ENCODE results near the gene LARGE2. TPM values are rescaled to one million over a fixed set of nuclear protein-coding genes. Genes with fewer than 3 reads are reported as not detected.

The LARGE2 gene
- total and polyA plus RNA-seq, 2 donors: 3.5 to 12.2 TPM

DNA sequence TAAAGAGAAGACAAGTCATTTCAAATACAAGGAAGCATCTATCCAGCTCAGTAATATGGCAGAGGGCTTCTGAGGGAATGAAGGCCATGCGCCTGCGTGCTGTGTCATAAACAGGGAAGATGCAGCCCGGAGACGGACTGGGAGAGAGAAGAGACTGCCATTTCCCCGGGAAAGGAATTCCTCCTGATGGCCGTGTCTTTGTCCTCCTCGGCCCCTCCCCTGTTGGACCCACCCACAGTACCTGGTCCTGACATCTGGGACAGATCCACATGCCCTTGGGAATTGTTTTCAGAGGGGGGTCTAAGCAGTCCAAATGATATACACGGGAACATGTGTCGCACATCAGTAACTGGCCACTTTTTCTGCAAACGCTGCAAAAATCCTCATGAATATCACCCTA lies 15.5 kb downstream of the LARGE2 start:
- Histone ChIP-seq H3K9me3 (ENCODE audit: control insufficient read depth in 2 of 2, insufficient read depth in 1 of 2, low read length in 1 of 2) (no peaks in the 10 kb centered on the region), H3K27ac (ENCODE audit: low read depth in 1 of 2, low read length in 1 of 2) (no peak overlapping the region), H3K36me3 (ENCODE audit: control insufficient read depth in 2 of 2, insufficient read depth in 2 of 2, low read length in 1 of 2) (peaks cover 39 to 45% of the 10 kb centered on the region in 2 donors), H3K4me3 (ENCODE audit: low read length in 2 of 2) (no peak overlapping the region), H3K4me1 (ENCODE audit: control insufficient read depth in 2 of 2, insufficient read depth in 2 of 2, low read length in 2 of 2) (peaks cover 0 to 15% of the 10 kb centered on the region in 2 donors), H3K27me3 (ENCODE audit: control insufficient read depth in 2 of 2, insufficient read depth in 1 of 2, low read length in 1 of 2) (no peaks in the 10 kb centered on the region)
- 96% methylated on average over 10 of the region's 10 CpGs for WGBS
- DNase-seq (ENCODE audit: low read depth in 6 of 9, low spot score in 9 of 9): no peak

GRCh38 chr11:45939836-45940235 lies 17.4 kb downstream of the LARGE2 start:
- H3K36me3 ChIP-seq (ENCODE audit: control insufficient read depth in 2 of 2, insufficient read depth in 2 of 2, low read length in 1 of 2): peaks cover 28% of the 10 kb centered on the region in 2 donors
- no peaks in the 10 kb centered on the region for H3K9me3 ChIP-seq (ENCODE audit: control insufficient read depth in 2 of 2, insufficient read depth in 1 of 2, low read length in 1 of 2)
- WGBS: 97% methylated on average over 2 of the region's 2 CpGs
- no peak overlapping the region for H3K27ac ChIP-seq (ENCODE audit: low read depth in 1 of 2, low read length in 1 of 2)
- DNase-seq (ENCODE audit: low read depth in 6 of 9, low spot score in 9 of 9): no peak
- no peak overlapping the region for H3K4me3 ChIP-seq (ENCODE audit: low read length in 2 of 2)
- H3K27me3 ChIP-seq (ENCODE audit: control insufficient read depth in 2 of 2, insufficient read depth in 1 of 2, low read length in 1 of 2): no peaks in the 10 kb centered on the region
- H3K4me1 ChIP-seq (ENCODE audit: control insufficient read depth in 2 of 2, insufficient read depth in 2 of 2, low read length in 2 of 2): peaks cover 0 to 3% of the 10 kb centered on the region in 2 donors

GRCh38 chr11:45941285-45941684 lies 18.8 kb downstream of the LARGE2 start:
- peaks cover 27 to 29% of the 10 kb centered on the region in 2 donors for H3K36me3 ChIP-seq (ENCODE audit: control insufficient read depth in 2 of 2, insufficient read depth in 2 of 2, low read length in 1 of 2)

GRCh38 chr11:45942381-45942780 lies 19.9 kb downstream of the LARGE2 start:
- WGBS: 96% methylated on average over 4 of the region's 4 CpGs
- Histone ChIP-seq H3K36me3 (ENCODE audit: control insufficient read depth in 2 of 2, insufficient read depth in 2 of 2, low read length in 1 of 2) (peaks cover 25 to 38% of the 10 kb centered on the region in 2 donors), H3K9me3 (ENCODE audit: control insufficient read depth in 2 of 2, insufficient read depth in 1 of 2, low read length in 1 of 2) (no peaks in the 10 kb centered on the region)

More at GRCh38 chr11:45941285-45941684, 18.8 kb downstream of the LARGE2 start:
- no peaks in the 10 kb centered on the region for H3K27me3 ChIP-seq (ENCODE audit: control insufficient read depth in 2 of 2, insufficient read depth in 1 of 2, low read length in 1 of 2)
- no peaks in the 10 kb centered on the region for H3K4me1 ChIP-seq (ENCODE audit: control insufficient read depth in 2 of 2, insufficient read depth in 2 of 2, low read length in 2 of 2)
- no peak overlapping the region for H3K4me3 ChIP-seq (ENCODE audit: low read length in 2 of 2)
- H3K27ac ChIP-seq (ENCODE audit: low read depth in 1 of 2, low read length in 1 of 2): no peak overlapping the region
- DNase-seq (ENCODE audit: low read depth in 6 of 9, low spot score in 9 of 9): no peak
- WGBS: over 99% methylated on average over 4 of the region's 4 CpGs
- no peaks in the 10 kb centered on the region for H3K9me3 ChIP-seq (ENCODE audit: control insufficient read depth in 2 of 2, insufficient read depth in 1 of 2, low read length in 1 of 2)

DNA sequence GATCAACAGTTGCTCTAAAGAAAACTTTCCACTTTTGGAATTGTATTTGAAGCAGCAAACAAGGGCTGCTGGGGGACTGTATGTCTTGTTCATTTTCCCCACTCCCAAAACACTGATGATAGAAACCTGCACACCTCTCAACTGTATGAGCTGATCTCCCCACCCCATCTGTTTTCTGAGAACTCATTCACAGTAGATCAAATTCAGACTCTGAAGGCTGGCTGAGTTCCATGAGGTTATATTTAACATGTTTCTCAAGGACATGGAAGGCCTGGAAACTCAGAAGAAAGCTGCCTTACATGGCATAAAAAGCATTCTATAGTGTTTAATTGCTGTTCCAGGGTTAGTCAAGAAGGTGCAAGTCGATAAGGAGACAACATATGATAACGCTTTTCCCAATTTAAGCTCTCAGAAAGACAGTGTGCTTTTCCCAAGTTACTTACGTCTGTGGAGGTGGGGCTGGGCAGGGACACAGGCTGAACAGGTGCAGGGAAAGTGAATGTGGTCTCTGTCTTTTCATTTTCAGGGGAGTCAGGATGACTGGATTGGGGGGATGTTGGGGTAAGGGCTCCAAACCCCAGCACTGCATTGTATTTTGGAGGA lies 23.0 kb downstream of the LARGE2 start:
- no peak for DNase-seq (ENCODE audit: low read depth in 6 of 9, low spot score in 9 of 9)
- H3K27me3 ChIP-seq (ENCODE audit: control insufficient read depth in 2 of 2, insufficient read depth in 1 of 2, low read length in 1 of 2): no peaks in the 10 kb centered on the region
- 96% methylated on average over 3 of the region's 3 CpGs for WGBS
- H3K9me3 ChIP-seq (ENCODE audit: control insufficient read depth in 2 of 2, insufficient read depth in 1 of 2, low read length in 1 of 2): no peaks in the 10 kb centered on the region
- no peak overlapping the region for H3K4me3 ChIP-seq (ENCODE audit: low read length in 2 of 2)
- H3K4me1 ChIP-seq (ENCODE audit: control insufficient read depth in 2 of 2, insufficient read depth in 2 of 2, low read length in 2 of 2): no peaks in the 10 kb centered on the region
- H3K36me3 ChIP-seq (ENCODE audit: control insufficient read depth in 2 of 2, insufficient read depth in 2 of 2, low read length in 1 of 2): peaks cover 32 to 54% of the 10 kb centered on the region in 2 donors
- H3K27ac ChIP-seq (ENCODE audit: low read depth in 1 of 2, low read length in 1 of 2): peak overlapping the region in 1 of 2 donors; percentile 69

More at GRCh38 chr11:45942381-45942780, 19.9 kb downstream of the LARGE2 start:
- no peak for DNase-seq (ENCODE audit: low read depth in 6 of 9, low spot score in 9 of 9)
- Histone ChIP-seq H3K4me3 (ENCODE audit: low read length in 2 of 2) (no peak overlapping the region), H3K4me1 (ENCODE audit: control insufficient read depth in 2 of 2, insufficient read depth in 2 of 2, low read length in 2 of 2) (no peaks in the 10 kb centered on the region), H3K27me3 (ENCODE audit: control insufficient read depth in 2 of 2, insufficient read depth in 1 of 2, low read length in 1 of 2) (no peaks in the 10 kb centered on the region), H3K27ac (ENCODE audit: low read depth in 1 of 2, low read length in 1 of 2) (no peak overlapping the region)

- Histone ChIP-seq H3K27me3 (ENCODE audit: control insufficient read depth in 2 of 2, insufficient read depth in 1 of 2, low read length in 1 of 2) (no peaks in the 10 kb centered on the region), H3K9me3 (ENCODE audit: control insufficient read depth in 2 of 2, insufficient read depth in 1 of 2, low read length in 1 of 2) (no peaks in the 10 kb centered on the region), H3K4me3 (ENCODE audit: low read length in 2 of 2) (no peak overlapping the region), H3K4me1 (ENCODE audit: control insufficient read depth in 2 of 2, insufficient read depth in 2 of 2, low read length in 2 of 2) (no peaks in the 10 kb centered on the region), H3K27ac (ENCODE audit: low read depth in 1 of 2, low read length in 1 of 2) (no peak overlapping the region), H3K36me3 (ENCODE audit: control insufficient read depth in 2 of 2, insufficient read depth in 2 of 2, low read length in 1 of 2) (peaks cover 38 to 55% of the 10 kb centered on the region in 2 donors)
- WGBS: 98% methylated on average over 1 of the region's 1 CpG
- no peak for DNase-seq (ENCODE audit: low read depth in 6 of 9, low spot score in 9 of 9)
These were observed 25.4 kb downstream of the LARGE2 start for GRCh38 chr11:45947885-45948284.

GRCh38 chr11:45948356-45948755 lies 25.9 kb downstream of the LARGE2 start:
- Histone ChIP-seq H3K36me3 (ENCODE audit: control insufficient read depth in 2 of 2, insufficient read depth in 2 of 2, low read length in 1 of 2) (peaks cover 38 to 57% of the 10 kb centered on the region in 2 donors), H3K4me1 (ENCODE audit: control insufficient read depth in 2 of 2, insufficient read depth in 2 of 2, low read length in 2 of 2) (no peaks in the 10 kb centered on the region)
- 96% methylated on average over 3 of the region's 3 CpGs for WGBS

DNA sequence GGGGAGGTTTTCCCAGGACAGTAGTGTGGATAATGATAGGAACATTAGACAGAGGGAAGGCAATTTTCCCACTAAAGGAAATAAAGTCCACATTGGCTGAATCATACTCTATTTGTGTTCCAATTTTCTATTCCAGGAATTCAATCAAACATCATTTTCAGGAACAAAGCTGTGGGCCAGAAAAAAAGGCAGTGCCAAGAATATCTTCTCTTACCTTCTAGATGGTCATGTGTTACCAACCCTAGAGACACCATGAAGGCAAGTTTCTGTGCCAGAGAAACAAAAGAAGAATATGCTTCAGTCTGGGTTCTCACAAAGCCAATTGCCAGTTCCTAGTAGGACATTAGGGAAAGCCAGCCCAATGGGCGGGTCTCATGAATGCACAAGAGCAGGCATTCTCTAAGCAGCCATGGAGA lies 27.5 kb downstream of the LARGE2 start:
- Histone ChIP-seq H3K9me3 (ENCODE audit: control insufficient read depth in 2 of 2, insufficient read depth in 1 of 2, low read length in 1 of 2) (no peaks in the 10 kb centered on the region), H3K27ac (ENCODE audit: low read depth in 1 of 2, low read length in 1 of 2) (no peak overlapping the region), H3K4me3 (ENCODE audit: low read length in 2 of 2) (no peak overlapping the region), H3K4me1 (ENCODE audit: control insufficient read depth in 2 of 2, insufficient read depth in 2 of 2, low read length in 2 of 2) (no peaks in the 10 kb centered on the region), H3K27me3 (ENCODE audit: control insufficient read depth in 2 of 2, insufficient read depth in 1 of 2, low read length in 1 of 2) (no peaks in the 10 kb centered on the region), H3K36me3 (ENCODE audit: control insufficient read depth in 2 of 2, insufficient read depth in 2 of 2, low read length in 1 of 2) (peaks cover 36 to 52% of the 10 kb centered on the region in 2 donors)
- WGBS: 100% methylated on average over 1 of the region's 1 CpG
- no peak for DNase-seq (ENCODE audit: low read depth in 6 of 9, low spot score in 9 of 9)

More at GRCh38 chr11:45948356-45948755, 25.9 kb downstream of the LARGE2 start:
- H3K4me3 ChIP-seq (ENCODE audit: low read length in 2 of 2): no peak overlapping the region
- H3K27me3 ChIP-seq (ENCODE audit: control insufficient read depth in 2 of 2, insufficient read depth in 1 of 2, low read length in 1 of 2): no peaks in the 10 kb centered on the region
- DNase-seq (ENCODE audit: low read depth in 6 of 9, low spot score in 9 of 9): no peak
- peak overlapping the region in 1 of 2 donors; percentile 21 for H3K27ac ChIP-seq (ENCODE audit: low read depth in 1 of 2, low read length in 1 of 2)
- no peaks in the 10 kb centered on the region for H3K9me3 ChIP-seq (ENCODE audit: control insufficient read depth in 2 of 2, insufficient read depth in 1 of 2, low read length in 1 of 2)

GRCh38 chr11:45959851-45960250 lies 37.4 kb downstream of the LARGE2 start:
- Histone ChIP-seq H3K9me3 (ENCODE audit: control insufficient read depth in 2 of 2, insufficient read depth in 1 of 2, low read length in 1 of 2) (peaks cover 0 to 1% of the 10 kb centered on the region in 2 donors), H3K27me3 (ENCODE audit: control insufficient read depth in 2 of 2, insufficient read depth in 1 of 2, low read length in 1 of 2) (no peaks in the 10 kb centered on the region), H3K36me3 (ENCODE audit: control insufficient read depth in 2 of 2, insufficient read depth in 2 of 2, low read length in 1 of 2) (peaks cover 0 to 4% of the 10 kb centered on the region in 2 donors), H3K4me3 (ENCODE audit: low read length in 2 of 2) (no peak overlapping the region), H3K27ac (ENCODE audit: low read depth in 1 of 2, low read length in 1 of 2) (no peak overlapping the region), H3K4me1 (ENCODE audit: control insufficient read depth in 2 of 2, insufficient read depth in 2 of 2, low read length in 2 of 2) (no peaks in the 10 kb centered on the region)
- no peak for DNase-seq (ENCODE audit: low read depth in 6 of 9, low spot score in 9 of 9)
- WGBS: 97% methylated on average over 1 of the region's 1 CpG
